Measurements from ENCODE around the gene NCAN. TPM values are rescaled to one million over a fixed set of nuclear protein-coding genes. Genes with fewer than 3 reads are reported as not detected.
A peak's percentile ranks its signal among the peaks of the same experiment; 100 is the strongest.

Gene NCAN
- total and polyA plus RNA-seq, 2 of the 13 experiments (the other 11 are each of a cell fraction or from before 2014, with no cell fraction given) = not detected

DNA sequence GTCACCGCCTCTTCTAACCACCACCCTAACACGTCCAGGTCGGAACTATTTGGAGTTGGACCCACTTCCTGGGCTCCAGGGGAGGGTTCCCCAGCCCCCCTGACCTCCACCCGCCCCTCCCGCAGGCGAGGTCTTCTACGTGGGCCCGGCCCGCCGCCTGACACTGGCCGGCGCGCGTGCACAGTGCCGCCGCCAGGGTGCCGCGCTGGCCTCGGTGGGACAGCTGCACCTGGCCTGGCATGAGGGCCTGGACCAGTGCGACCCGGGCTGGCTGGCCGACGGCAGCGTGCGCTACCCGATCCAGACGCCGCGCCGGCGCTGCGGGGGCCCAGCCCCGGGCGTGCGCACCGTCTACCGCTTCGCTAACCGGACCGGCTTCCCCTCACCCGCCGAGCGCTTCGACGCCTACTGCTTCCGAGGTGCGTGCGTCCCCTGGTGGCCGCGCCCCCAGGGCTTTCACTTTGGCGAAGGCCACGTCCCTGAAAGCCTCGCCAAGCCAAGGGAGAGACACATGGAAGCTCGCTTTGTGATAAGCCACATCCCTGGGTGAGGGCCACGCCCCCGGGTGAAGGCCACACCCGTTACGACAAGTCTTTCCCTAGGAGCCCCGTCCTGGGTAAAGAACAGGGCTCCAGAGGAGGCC lies 13.2 kb downstream of the NCAN start (continued):
- peak; percentile 54; the same call in 1 of the 2 replicates for TF ChIP-seq ZNF770 (CRISPR knock-in tag; IDR thresholded peaks at IDR 0.05)
- TF ChIP-seq, protein P1, sequence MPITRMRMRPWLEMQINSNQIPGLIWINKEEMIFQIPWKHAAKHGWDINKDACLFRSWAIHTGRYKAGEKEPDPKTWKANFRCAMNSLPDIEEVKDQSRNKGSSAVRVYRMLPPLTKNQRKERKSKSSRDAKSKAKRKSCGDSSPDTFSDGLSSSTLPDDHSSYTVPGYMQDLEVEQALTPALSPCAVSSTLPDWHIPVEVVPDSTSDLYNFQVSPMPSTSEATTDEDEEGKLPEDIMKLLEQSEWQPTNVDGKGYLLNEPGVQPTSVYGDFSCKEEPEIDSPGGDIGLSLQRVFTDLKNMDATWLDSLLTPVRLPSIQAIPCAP (CRISPR knock-in tag; IDR thresholded peaks at IDR 0.05; ENCODE audit: low read depth) = peak; percentile 88; the same call in 1 of the 2 replicates

DNA sequence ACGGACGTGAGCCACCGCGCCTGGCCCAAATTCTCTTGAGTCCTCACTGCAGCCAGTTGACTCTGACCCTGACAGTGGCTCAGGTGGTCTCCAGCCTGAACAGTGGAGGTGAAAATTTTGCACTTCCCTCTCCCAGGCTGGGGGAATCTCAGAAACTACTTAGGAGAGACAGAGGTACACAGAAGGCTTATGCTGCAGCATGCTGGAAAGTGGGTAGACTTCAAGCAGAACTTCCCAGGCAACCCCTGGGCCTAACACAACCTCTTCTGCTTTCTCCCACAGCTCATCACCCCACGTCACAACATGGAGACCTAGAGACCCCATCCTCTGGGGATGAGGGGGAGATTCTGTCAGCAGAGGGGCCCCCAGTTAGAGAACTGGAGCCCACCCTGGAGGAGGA lies 14.4 kb downstream of the NCAN start:
- ChIA-PET POLR2A (interaction anchor here (2.2 kb wide), 1 partner anchor 23 kb away, joined by 9 read pairs; the partner anchor contains the start of gene NR2C2AP), CTCF (ENCODE audit: low intra/inter-chr PET ratio, low total read pairs) (no interaction called here)
- Histone ChIP-seq H3K9me3 (ENCODE audit: low read length) (no peaks in the 10 kb centered on the region), H3K4me2 (ENCODE audit: low read depth, low read length) (no peak overlapping the region), H3K79me2 (ENCODE audit: insufficient read depth, low read length) (no peaks in the 10 kb centered on the region), H4K20me1 (ENCODE audit: insufficient read depth, low read length) (no peaks in the 10 kb centered on the region), H3K27ac (ENCODE audit: extremely low read length, insufficient read depth, low read length) (no peak overlapping the region), H3K4me3 (replicated peaks in 1 of 3; ENCODE audit: insufficient read depth in 1 of 3, low read depth in 2 of 3, low read length in 3 of 3) (no peak overlapping the region), H3K27me3 (ENCODE audit: control insufficient read depth in 1 of 2, insufficient read depth in 2 of 2, low read length in 2 of 2) (peaks cover 6 to 47% of the 10 kb centered on the region in 2 experiments), H3K4me1 (ENCODE audit: insufficient read depth, low read length) (peaks cover 32% of the 10 kb centered on the region), H3K36me3 (replicated peaks in 1 of 2; ENCODE audit: control insufficient read depth in 1 of 2, insufficient read depth in 2 of 2, low read length in 2 of 2) (no peaks in the 10 kb centered on the region), H2AFZ (ENCODE audit: low read length) (no peak overlapping the region), H3K9ac (ENCODE audit: insufficient read depth, low read depth, low read length) (no peak overlapping the region)
- in situ Hi-C loops (cut with HindIII; ENCODE audit: extremely low pct_ligation_motif_present, low pct_unique_long_range_greater_than_20kb) (no loop called here), intact Hi-C loops (cut with micrococcal nuclease; ENCODE audit: unreplicated experiment) (loop anchor here (5.0 kb wide), 1 partner anchor 46 kb away; the partner anchor contains the start of gene TM6SF2)
- FAIRE-seq (no peak), DNase-seq (ENCODE audit: low spot score) (no peak), ATAC-seq (no peak)
- WGBS (ENCODE audit: low lambda C conversion rate) = 29% methylated on average over 5 of the region's 5 CpGs
- TF ChIP-seq NCOA2 (CRISPR knock-in tag; IDR thresholded peaks at IDR 0.05) (no peak), ATM (IDR thresholded peaks at IDR 0.05; ENCODE audit: borderline replicate concordance) (no peak), HES4 (CRISPR knock-in tag; IDR thresholded peaks at IDR 0.05; ENCODE audit: borderline replicate concordance) (no peak), ZSCAN12 (CRISPR knock-in tag; IDR thresholded peaks at IDR 0.05) (no peak), HNF4A (CRISPR knock-in tag; IDR thresholded peaks at IDR 0.05) (no peak), ZNF224 (CRISPR knock-in tag; IDR thresholded peaks at IDR 0.05) (no peak), ZMYM3 (CRISPR knock-in tag; IDR thresholded peaks at IDR 0.05) (peak; percentile 65; the same call in 1 of the 2 replicates), TGIF2 (CRISPR knock-in tag; IDR thresholded peaks at IDR 0.05) (no peak)
- TF ChIP-seq, protein P2, sequence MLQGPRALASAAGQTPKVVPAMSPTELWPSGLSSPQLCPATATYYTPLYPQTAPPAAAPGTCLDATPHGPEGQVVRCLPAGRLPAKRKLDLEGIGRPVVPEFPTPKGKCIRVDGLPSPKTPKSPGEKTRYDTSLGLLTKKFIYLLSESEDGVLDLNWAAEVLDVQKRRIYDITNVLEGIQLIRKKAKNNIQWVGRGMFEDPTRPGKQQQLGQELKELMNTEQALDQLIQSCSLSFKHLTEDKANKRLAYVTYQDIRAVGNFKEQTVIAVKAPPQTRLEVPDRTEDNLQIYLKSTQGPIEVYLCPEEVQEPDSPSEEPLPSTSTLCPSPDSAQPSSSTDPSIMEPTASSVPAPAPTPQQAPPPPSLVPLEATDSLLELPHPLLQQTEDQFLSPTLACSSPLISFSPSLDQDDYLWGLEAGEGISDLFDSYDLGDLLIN (CRISPR knock-in tag; IDR thresholded peaks at IDR 0.05; ENCODE audit: borderline replicate concordance) = no peak
- no TSS peak for BruUV-seq (replicated peaks)

All from HepG2 (cell line).